HG02610 (cell line): ENCODE results near the gene CPNE4.
A peak's percentile ranks its signal among the peaks of the same experiment; 100 is the strongest.

ENCODE experiments used
- ATAC-seq: cut with Tn5 transposase; IDR thresholded peaks from one replicate; pipeline ENCODE4 v1.9.1; 2021; ENCODE audit warnings: mild to moderate bottlenecking, moderate library complexity; ENCODE audit not compliant: unreplicated experiment

Gene CPNE4

DNA sequence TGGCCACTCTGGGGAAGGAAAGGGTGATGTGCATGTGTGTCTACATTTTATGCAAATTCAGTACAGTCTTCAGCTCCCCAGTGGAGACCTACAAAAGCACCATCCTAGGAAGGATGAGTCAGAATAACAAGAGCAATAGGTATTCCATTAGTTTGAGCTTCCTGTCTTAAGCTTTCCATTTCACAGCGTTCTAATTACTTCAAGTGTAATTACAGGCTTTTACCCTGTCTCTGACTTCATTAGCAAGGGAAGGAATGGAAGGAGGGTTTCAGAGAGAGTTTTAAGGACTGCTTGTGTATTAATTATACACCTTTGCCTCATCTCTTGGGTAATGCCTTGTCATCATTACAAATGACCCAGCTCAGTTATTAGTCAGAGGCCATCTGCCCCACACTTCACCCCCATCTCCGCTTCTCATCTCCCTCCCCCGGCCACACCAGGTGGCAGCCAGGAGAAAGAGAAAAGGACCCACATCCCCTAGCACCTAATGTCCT is 329.2 kb downstream of the CPNE4 start:
- ATAC-seq = peak; percentile 87

DNA sequence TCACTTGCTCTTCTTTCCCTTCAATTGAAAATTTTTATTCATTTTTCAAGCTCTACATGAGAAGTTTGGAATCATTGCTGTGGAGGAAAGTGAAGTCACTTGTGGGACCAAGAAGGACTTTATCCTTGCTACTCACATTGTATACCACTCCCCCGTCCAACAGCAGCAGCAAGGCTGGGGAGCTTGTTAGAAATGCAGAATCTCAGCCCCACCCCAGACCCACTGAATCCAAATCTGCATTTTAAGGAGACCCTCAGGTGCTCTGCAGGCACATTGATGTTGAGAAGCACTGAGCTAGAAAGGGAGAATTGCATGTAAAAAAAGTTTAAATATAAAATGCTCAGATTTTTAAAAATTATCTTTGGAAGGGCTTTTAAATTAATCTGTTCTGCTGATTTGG is 329.7 kb downstream of the CPNE4 start:
- no peak for ATAC-seq

- ATAC-seq = no peak
These were observed 330.7 kb downstream of the CPNE4 start for GRCh38 chr3:131704098-131704497.

DNA sequence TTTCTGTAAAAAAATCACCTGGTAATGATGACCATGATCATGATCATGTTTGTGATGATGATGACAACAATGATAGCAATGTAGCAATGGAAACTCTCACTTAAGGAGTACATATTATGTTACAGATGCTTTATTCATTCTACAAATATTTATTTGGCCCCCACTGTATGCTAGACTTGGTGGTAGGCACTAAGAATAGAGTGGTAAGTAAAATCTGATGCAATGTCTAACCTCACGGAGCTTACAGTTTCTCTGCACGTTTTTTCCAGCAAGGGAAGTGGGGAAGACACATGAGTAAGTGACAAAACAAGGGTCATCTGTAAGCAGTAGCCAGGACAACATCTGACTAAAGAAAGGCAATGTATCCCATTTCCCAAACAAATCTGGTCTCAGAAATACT is 332.7 kb downstream of the CPNE4 start:
- no peak for ATAC-seq

GRCh38 chr3:131701153-131701770 is 333.6 kb downstream of the CPNE4 start:
- ATAC-seq = no peak

DNA sequence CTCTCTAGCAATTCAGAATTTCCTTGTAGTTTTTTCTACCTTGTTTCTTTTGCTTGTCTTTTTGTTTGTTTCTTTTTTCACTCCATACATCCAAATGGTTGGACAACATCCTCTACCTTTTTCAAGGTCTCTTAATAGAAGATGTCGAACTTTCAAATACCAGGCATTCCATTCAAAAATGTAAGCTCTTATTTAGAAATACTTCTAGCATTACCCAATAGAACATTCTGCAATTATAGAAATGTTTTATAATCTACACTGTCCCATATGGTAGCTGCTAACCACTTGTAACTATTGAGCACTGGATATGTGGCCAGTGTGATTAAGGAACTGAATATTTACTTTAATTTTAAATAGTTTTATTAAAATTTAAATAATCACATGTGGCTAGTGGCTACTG is 335.8 kb downstream of the CPNE4 start:
- no peak for ATAC-seq

DNA sequence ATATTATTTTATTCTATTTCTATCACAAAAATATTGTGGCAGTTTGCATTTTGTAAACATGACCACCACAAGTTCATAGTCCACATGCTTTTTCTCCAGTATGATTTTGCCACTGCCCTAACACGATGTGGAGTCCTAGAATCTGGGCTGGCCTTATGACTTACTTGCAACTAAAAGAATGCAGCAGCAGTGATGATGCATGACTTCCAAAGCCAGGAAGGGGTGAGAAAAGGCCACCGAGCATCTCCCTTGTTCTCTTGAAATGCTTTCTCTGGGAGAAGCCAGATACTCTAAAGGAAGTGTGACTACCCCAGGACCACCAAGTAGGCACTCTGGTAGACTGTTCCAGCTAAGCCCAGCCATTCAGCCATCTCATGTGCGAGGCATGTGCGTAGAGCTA is 340.4 kb downstream of the CPNE4 start:
- ATAC-seq = no peak

GRCh38 chr3:131692356-131692755 is 342.5 kb downstream of the CPNE4 start:
- no peak for ATAC-seq

DNA sequence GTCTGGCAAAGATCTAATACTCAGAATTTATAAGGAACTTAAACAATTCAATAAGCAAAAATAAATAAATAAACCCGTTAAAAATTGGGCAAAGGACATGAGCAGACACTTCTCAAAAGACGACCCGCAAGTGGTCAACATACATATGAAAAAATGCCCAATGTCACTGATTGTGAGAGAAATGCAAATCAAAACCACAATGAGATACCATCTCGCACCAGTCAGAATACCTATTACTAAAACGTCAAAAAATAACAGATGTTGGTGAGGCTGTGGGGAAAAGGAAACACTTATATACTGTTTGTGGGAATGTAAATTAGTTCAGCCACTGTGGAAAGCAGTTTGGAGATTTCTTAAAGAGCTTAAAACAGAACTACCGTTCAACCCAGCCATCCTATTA is 344.0 kb downstream of the CPNE4 start:
- peak; percentile 43 for ATAC-seq

DNA sequence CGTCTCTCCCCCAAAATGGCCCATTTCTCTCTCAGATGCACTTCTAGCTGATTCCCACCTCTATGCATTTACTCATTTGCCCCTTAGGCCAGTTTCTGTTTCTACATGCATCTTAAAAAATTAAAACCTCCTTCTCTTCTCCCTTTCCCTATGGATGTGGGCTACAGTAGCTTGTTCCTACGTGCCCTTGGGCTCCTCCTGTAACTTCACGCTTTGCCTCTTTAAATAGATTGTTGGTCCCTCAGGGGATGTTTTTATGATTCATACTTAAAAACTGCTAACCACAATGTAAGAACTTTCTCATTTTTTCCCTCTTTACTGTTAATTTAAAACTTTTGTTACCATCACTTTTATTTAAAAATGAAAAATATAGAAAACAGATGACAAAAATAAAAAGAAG is 346.4 kb downstream of the CPNE4 start:
- peak; percentile 51 for ATAC-seq

DNA sequence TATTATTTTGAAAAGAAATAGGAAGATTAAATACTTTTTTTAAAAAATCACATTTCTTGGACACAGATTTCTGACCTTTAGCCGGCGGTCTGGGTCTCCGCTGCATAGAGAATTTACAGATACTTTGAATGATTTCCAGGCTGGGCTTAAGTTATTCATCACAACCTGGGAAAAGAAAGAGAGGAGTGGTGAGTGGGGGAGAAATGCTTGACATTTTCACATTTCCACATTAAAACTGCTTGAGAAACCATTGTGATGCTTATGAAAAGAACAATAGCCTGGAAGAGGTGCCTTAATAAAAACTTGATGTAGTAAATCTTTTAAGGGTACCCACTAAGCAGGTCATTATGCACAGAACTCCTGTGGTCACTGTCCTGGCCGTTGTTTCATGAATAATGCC is 365.2 kb downstream of the CPNE4 start:
- ATAC-seq = no peak

- no peak for ATAC-seq
These were observed 376.0 kb downstream of the CPNE4 start for GRCh38 chr3:131658771-131659170.

DNA sequence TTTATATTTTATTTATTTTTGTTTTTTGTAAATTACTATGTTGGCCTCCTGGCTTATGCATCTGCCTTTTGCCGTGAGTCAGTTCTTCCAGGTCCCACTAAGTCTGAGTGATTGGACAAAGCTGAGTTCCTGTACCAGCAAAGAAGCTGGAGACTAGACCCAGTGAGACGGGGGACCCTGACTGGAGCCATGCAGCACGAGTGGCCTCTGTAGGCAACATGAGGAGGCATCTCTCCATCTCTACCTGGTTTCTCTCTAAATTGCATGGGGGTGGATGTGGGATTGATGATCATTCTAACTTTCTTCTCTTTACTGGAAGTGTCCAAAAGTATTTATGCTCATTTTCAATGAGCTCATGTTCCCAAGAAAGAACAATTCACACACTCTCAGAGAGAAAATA is 376.7 kb downstream of the CPNE4 start:
- no peak for ATAC-seq

- no peak for ATAC-seq
These were observed 379.6 kb downstream of the CPNE4 start for GRCh38 chr3:131655070-131655690.

DNA sequence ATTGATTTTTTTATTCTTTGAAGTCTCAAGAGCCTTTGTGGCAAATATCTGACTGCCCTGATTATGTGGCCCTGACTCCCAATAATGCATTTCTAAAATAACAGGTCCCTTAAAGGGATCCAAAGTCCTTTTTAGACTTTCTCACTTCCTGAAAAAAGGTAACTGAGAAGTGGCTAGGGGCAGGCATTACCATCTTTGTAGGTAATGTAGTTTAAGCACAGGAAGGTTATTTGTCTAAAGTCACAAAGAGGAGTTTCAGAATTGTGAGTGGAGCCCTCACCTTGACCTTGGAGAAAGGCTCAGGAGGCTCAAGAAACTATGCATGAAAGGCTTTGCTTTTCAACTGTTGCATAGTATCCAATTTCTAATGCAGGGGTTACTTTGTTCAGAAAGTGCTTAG is 389.2 kb downstream of the CPNE4 start:
- ATAC-seq = no peak

DNA sequence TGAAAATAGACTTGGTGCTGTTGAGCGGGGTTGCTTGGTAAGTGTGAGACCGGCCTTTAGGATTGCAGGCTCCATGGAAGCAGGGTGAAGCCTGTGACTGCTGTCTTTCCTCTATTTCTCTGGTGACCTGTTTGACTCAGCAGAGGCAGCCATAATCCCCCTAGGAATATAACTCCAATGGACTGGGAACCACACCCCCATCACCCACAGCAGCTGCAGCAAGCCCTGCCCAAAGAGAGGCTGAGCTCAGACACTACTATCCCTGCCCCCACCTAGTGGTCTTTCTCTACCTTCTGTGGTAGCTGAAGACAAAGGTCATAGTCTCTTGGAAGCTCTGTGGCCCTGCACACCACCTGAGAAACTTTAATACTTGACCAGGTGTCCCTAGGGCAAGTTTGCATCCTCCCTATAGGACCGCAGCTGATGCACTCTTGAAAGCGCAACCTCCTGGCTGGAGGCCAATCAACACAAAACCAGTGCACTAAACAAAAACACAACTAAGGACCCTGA is 398.5 kb downstream of the CPNE4 start:
- no peak for ATAC-seq

GRCh38 chr3:131630807-131631206 is 404.0 kb downstream of the CPNE4 start:
- no peak for ATAC-seq

DNA sequence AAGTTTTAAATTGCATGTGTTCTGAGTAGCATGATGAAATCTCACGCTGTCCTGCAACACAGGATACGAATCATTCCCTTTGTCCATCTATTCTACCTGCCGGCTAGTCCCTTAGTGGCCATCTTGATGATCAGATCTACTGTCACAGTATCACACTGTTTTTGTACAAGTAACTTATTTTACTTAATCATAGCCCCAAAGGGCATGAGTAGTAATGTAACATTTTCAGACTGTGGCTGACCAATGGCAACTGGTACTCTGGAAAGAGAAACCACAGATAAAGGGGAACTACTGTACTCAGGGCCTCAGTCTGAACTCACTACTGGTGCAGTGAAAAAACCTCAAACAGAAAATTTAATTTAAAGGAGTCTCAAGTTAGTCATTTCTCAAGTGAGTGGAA is 404.7 kb downstream of the CPNE4 start:
- peak; percentile 99 for ATAC-seq

- ATAC-seq = no peak
These were observed 411.4 kb downstream of the CPNE4 start for GRCh38 chr3:131623431-131623830.

- ATAC-seq = no peak
These were observed 412.1 kb downstream of the CPNE4 start for GRCh38 chr3:131622726-131623125.

DNA sequence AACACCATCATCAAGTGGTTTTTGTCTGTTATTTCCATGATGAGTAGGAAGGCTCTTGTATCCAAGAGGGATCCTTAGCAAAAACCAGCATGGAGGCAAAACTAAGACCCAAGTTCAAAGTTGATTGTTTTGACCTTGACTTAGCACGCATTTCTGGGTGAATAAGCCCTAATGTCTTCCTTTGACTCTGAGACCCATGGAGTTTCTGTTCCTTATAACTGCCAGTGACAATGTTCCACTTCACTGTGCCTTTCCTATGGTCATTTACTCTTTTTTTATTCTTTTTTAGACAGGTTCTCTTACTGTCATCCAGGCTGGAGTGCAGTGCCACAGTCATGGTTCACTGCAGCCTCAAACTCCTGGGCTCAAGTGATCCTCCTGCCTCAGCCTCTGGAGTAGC is 413.8 kb downstream of the CPNE4 start:
- no peak for ATAC-seq

DNA sequence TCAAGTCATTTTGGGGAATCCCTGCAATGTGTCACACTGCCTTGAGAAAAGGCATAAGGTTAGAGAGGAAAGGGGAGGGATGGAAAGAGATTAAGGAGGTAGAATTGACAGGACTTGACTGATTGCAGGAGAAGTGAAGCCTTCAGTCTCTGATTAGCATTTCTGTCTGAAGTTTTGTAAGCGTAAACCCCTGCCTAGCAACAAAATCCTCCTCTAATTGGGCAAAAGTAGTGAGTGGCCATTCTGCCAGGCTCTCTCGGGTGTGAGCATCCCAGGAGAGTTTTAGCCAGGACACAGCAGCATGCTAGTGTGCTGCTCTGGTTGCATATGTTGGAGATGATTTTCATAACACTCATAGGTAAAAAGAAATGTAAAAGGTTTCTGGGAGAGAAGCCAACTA is 415.0 kb downstream of the CPNE4 start:
- ATAC-seq = no peak

DNA sequence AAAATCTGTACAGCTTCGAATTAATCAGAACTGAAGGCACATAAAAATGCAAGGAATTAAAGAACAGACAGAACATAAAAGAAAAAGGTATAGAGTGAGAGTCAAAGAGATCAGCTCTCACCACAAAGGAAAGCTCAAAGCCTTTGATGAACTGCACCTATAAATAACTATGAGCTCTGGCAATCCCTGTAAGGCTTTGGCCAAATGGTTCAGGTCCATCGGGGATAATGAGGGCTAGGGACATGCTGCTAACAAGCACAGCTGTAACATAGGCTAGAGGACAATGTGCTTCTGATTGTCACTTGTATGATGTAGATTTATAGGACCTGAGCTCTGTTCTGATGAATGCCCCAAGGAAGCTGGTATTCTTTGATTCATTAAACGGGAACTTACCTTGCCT is 418.1 kb downstream of the CPNE4 start:
- no peak for ATAC-seq
